LNCaP clone FGC (cell line): ENCODE measurements around the gene CA5B.
"Not testable (repeated sequence)": the region's sequence is repeated elsewhere in the genome, so short reads cannot be mapped to it uniquely, and the experiment has no call there.

ENCODE experiments used
- DNase-seq: peaks from one replicate; pipeline ENCODE4 v3.0.0-alpha.2; 2011; ENCODE audit warnings: low read depth
- H3K4me3 ChIP-seq: 2 replicates; pipeline ENCODE4 v1.5.1; 2011; ENCODE audit warnings: mild to moderate bottlenecking, low read depth, low read length, control low read depth
- CTCF ChIP-seq: IDR thresholded peaks from 2 replicates; pipeline ENCODE4 v1.5.1; 2012; ENCODE audit warnings: mild to moderate bottlenecking; ENCODE audit not compliant: control insufficient read depth, insufficient read depth; ENCODE audit errors: extremely low read depth

The CA5B gene

DNA sequence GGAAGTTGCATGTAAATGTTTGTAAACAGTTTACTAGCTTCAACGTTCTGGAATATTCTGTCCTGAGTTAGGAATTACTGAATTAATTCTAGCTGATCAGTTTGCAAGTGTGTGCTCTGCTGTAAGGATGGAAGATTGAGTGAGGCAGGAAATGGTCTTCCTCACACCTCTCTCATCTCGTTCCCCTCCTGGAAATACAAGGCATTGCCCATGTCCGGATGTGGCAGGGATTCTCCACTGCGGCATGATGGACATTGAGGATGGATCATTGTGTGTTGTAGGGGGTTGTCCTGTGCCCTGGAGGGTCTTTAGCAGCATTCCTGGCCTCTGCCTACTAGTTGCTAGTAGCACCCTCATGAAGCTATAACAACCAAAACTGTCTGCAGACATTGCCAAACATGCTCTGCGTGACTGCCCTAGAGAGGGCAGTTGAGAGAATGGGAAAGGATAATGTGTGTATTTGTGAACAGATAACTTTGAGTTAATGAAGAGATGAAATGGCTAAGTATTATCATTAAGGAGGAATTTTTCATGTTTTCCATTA is 12.6 kb downstream of the CA5B start:
- DNase-seq = no peak
- no peak overlapping the region for H3K4me3 ChIP-seq
- no peak for TF ChIP-seq CTCF

DNA sequence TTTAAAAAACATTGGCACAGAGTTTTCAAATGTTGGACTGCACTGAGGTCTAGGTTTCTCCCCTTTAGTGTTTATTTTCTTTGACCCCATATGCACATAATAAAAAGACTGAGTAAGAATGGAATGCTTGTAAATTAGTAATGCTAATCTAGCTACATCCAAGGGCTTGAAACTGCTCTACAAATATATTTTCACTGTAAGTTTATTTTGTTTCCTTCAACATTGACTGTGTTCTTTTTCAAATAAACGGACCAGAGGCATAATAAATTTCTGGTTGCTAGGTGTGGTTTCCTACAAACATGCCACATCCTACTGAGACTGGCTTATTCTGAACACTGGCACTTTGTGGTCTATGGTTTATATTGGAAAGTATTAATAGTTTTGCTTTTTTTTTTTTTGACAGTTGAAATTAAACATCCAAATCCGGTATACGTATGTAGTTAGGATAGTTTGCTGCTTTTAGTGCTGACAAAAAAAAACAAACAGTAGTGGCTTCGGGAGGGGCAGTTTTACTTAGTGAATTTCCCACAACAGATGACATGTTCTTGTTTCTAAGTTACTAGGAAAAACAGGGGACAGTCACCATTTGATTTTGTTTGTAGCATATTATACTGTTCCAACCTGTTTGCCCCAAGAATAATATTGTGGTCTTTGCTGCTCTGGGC is 13.2 kb downstream of the CA5B start:
- no peak overlapping the region for H3K4me3 ChIP-seq
- no peak for DNase-seq
- TF ChIP-seq CTCF = no peak

- no peak for TF ChIP-seq CTCF
- DNase-seq = no peak
- H3K4me3 ChIP-seq = no peak overlapping the region
These were observed 17.0 kb downstream of the CA5B start for GRCh38 chrX:15755091-15755490.

- no peak for DNase-seq
- H3K4me3 ChIP-seq = no peak overlapping the region
- no peak for TF ChIP-seq CTCF
These were observed 20.1 kb downstream of the CA5B start for GRCh38 chrX:15758140-15758539.

DNA sequence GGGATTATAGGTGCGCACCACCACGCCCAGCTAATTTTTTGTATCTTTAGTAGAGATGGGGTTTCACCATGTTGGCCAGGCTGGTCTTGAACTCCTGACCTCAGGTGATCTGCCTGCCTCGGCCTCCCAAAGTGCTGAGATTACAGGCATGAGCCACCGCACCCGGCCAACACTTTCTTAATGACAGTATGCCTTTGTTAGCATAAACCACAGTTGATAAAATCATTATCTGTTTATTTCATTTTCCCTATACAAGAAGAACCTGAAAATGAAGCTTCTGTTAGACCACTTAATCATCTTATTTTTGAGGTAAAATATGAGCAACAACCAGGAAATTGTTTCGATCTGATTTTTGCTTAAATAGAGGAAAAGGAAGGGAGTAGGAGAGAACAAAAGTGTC is 21.8 kb downstream of the CA5B start:
- H3K4me3 ChIP-seq, DNase-seq: not testable (repeated sequence)

DNA sequence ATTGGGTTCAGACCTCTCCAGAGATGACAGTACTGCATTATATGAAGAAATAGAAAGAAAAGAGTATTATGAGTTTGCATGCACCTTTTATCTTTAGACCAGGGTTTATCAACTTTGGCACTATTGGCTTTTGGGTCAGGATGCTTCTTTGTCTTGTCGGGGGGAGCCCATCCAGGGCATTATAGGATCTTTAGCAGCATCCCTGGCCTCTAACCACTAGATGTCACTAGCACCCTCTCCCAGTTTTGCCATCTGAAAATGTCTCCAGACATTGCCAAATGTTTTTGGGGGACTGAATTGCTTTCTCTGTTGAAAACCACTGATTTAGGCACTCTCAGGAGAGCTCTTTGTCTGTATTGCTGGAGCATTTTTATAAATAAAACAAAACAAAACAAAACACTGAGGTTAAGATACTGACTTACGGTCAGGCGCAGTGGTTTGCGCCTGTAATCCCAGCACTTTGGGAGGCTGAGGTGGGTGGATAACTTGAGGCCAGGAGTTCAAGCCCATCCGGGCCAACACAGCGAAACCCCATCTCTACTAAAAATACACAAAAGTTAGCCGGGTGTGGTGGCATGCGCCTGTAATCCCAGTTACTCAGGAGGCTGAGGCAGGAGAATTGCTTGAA is 23.6 kb downstream of the CA5B start:
- TF ChIP-seq CTCF = peak; percentile 66

GRCh38 chrX:15769300-15769954 is 31.4 kb downstream of the CA5B start:
- H3K4me3 ChIP-seq = no peak overlapping the region
- TF ChIP-seq CTCF = no peak
- no peak for DNase-seq

More for the DNA sequence above, 23.6 kb downstream of the CA5B start:
- no peak overlapping the region for H3K4me3 ChIP-seq
- DNase-seq = no peak
